SU-DHL-6 (cell line): ENCODE measurements around the gene YLPM1.

Source experiments
- CTCF ChIP-seq: fragments of 200-600 bp; sonication (generic); IDR thresholded peaks from one replicate; pipeline ENCODE4 v1.5.1; 2017; ENCODE audit warnings: antibody characterized with exemption, mild to moderate bottlenecking, low read length, moderate library complexity; ENCODE audit not compliant: insufficient read depth, poor library complexity, severe bottlenecking
- EZH2phosphoT487 ChIP-seq: fragments of 200-600 bp; sonication (generic), shearing (Covaris generic); conservative IDR thresholded peaks from 2 replicates; pipeline ENCODE4 v1.6.1; 2018; ENCODE audit warnings: mild to moderate bottlenecking, antibody characterized with exemption, low read length, moderate library complexity, mixed read lengths

DNA sequence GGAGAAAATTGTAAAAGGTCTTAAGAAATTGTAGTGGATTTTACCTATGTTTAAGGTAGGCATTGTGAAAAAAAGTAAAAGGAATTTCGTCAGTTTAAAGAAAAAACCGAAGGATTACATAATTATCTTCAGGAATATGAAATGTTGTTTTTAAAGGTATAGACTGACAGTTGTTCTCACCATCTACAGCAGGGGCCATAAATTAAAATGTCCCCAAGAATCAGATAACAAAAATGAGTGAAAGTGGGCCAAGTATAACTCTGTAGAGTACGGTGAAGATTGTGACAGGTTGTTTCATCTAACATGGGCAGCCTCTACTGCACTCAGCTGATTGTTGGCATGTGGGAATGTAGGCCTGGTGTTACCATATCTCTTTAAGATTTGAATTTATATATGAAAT, 38.3 kb downstream of the YLPM1 start:
- TF ChIP-seq CTCF (no peak), EZH2phosphoT487 (no peak)
